IMR-90 (cell line): ENCODE data around the gene DYNLT2. TPM values are rescaled to one million over a fixed set of nuclear protein-coding genes. Genes with fewer than 3 reads are reported as not detected.

Source experiments
- ATAC-seq: fragments of 200-7000 bp; cut with Tn5 transposase; 2 replicates; pipeline ENCODE4 v1.9.1; 2020; ENCODE audit warnings: low read depth, mild to moderate bottlenecking, moderate library complexity
- BruUV-seq: library from RNA; stranded (reverse); fragments of 400-500 nt; replicated peaks from 2 replicates; lab custom pipeline; 2021; lab: Mats Ljungman, UMichigan
- CTCF ChIA-PET: fragments of 300-600 bp; formaldehyde crosslinking; extraction: SDS; loops from one replicate; lab custom pipeline; 2021; ENCODE audit warnings: antibody characterized with exemption; lab: Yijun Ruan, JAX
- POLR2A ChIA-PET: fragments of 300-600 bp; sonication (Branson Sonifier 250); formaldehyde crosslinking; loops from one replicate; lab custom pipeline; 2022; ENCODE audit warnings: antibody characterized with exemption; ENCODE audit not compliant: unreplicated experiment; lab: Charles Lee
- DNase-seq: peaks from one replicate; pipeline ENCODE4 v3.0.0; 2013
- H2AFZ ChIP-seq: replicated peaks from 2 replicates; pipeline ENCODE3; 2013; ENCODE audit warnings: low read length, mild to moderate bottlenecking; ENCODE audit not compliant: poor library complexity
- H2AK5ac ChIP-seq: 2 replicates; pipeline ENCODE4 v1.6.1; 2013; ENCODE audit warnings: low read depth, low read length, inconsistent platforms
- H2AK9ac ChIP-seq: replicated peaks from 2 replicates; pipeline ENCODE3; 2013; ENCODE audit warnings: mild to moderate bottlenecking, low read depth, low read length, moderate library complexity; ENCODE audit not compliant: poor library complexity
- H2BK120ac ChIP-seq: 2 replicates; pipeline ENCODE4 v1.6.1; 2013; ENCODE audit warnings: low read depth, low read length, inconsistent platforms
- H2BK15ac ChIP-seq: 3 replicates; pipeline ENCODE4 v1.6.1; 2013; ENCODE audit warnings: low read depth, low read length, inconsistent platforms
- H2BK20ac ChIP-seq: 2 replicates; pipeline ENCODE4 v1.6.1; 2013; ENCODE audit warnings: low read depth, mild to moderate bottlenecking, inconsistent platforms, low read length, moderate library complexity
- H2BK5ac ChIP-seq: 2 replicates; pipeline ENCODE4 v1.6.1; 2013; ENCODE audit warnings: mild to moderate bottlenecking, low read depth, low read length, inconsistent platforms; ENCODE audit not compliant: poor library complexity, severe bottlenecking
- H3K14ac ChIP-seq: replicated peaks from 2 replicates; pipeline ENCODE4 v1.6.1; 2013; ENCODE audit warnings: low read depth, low read length, inconsistent platforms
- H3K18ac ChIP-seq: 2 replicates; pipeline ENCODE4 v1.6.1; 2013; ENCODE audit warnings: low read depth, low read length, control low read depth
- H3K23ac ChIP-seq: 2 replicates; pipeline ENCODE4 v1.6.1; 2013; ENCODE audit warnings: low read depth, low read length, inconsistent platforms
- H3K27ac ChIP-seq: 2 replicates; pipeline ENCODE4 v1.5.1; 2013; ENCODE audit warnings: mild to moderate bottlenecking, control low read depth, low read length; ENCODE audit not compliant: insufficient read depth
- H3K27me3 ChIP-seq: 2 replicates; pipeline ENCODE4 v1.6.1; 2013; ENCODE audit warnings: low read length; ENCODE audit not compliant: control insufficient read depth, insufficient read depth
- H3K36me3 ChIP-seq: 2 replicates; pipeline ENCODE4 v1.6.1; 2013; ENCODE audit warnings: low read length, mixed read lengths; ENCODE audit not compliant: control insufficient read depth, insufficient read depth
- H3K4ac ChIP-seq: 2 replicates; pipeline ENCODE4 v1.6.1; 2013; ENCODE audit warnings: low read depth, low read length, inconsistent platforms
- H3K4me1 ChIP-seq: 2 replicates; pipeline ENCODE4 v1.6.1; 2013; ENCODE audit warnings: low read length, mixed read lengths; ENCODE audit not compliant: control insufficient read depth, insufficient read depth
- H3K4me2 ChIP-seq: 2 replicates; pipeline ENCODE4 v1.6.1; 2013; ENCODE audit warnings: low read depth, mild to moderate bottlenecking, control low read depth, low read length, moderate library complexity
- H3K4me3 ChIP-seq: 2 replicates; pipeline ENCODE4 v1.5.1; 2013; ENCODE audit warnings: low read depth, mild to moderate bottlenecking, control low read depth, low read length, moderate library complexity; ENCODE audit not compliant: insufficient read depth
- H3K56ac ChIP-seq: 2 replicates; pipeline ENCODE4 v1.6.1; 2013; ENCODE audit warnings: low read length, inconsistent platforms; ENCODE audit not compliant: insufficient read depth; ENCODE audit errors: extremely low read depth
- H3K79me1 ChIP-seq, 2 experiments: 2 replicates each; pipeline ENCODE4 v1.6.1; 2013; ENCODE audit warnings: low read length in 2 of 2, inconsistent platforms in 1 of 2, low read depth in 1 of 2
- H3K9ac ChIP-seq: 2 replicates; pipeline ENCODE4 v1.6.1; 2013; ENCODE audit warnings: low read depth, low read length, control low read depth
- H3K9me1 ChIP-seq: 2 replicates; pipeline ENCODE4 v1.6.1; 2013; ENCODE audit warnings: low read length, inconsistent platforms; ENCODE audit not compliant: insufficient read depth
- H3K9me3 ChIP-seq: 2 replicates; pipeline ENCODE4 v1.6.1; 2013; ENCODE audit warnings: low read length; ENCODE audit not compliant: control insufficient read depth, insufficient read depth
- H4K20me1 ChIP-seq: 2 replicates; pipeline ENCODE4 v1.6.1; 2013; ENCODE audit warnings: low read length, inconsistent platforms; ENCODE audit not compliant: insufficient read depth
- H4K5ac ChIP-seq: 2 replicates; pipeline ENCODE4 v1.6.1; 2013; ENCODE audit warnings: mild to moderate bottlenecking, low read depth, low read length, control low read depth
- H4K8ac ChIP-seq, 2 experiments: 2 replicates each; pipeline ENCODE4 v1.6.1; 2013; ENCODE audit warnings: low read depth in 2 of 2, low read length in 2 of 2, control low read depth in 1 of 2, inconsistent platforms in 1 of 2
- H4K91ac ChIP-seq: 2 replicates; pipeline ENCODE4 v1.6.1; 2013; ENCODE audit warnings: low read depth, low read length, inconsistent platforms; ENCODE audit not compliant: insufficient read depth
- BHLHE40 ChIP-seq: fragments of 150-350 bp; IDR thresholded peaks from 2 replicates; pipeline ENCODE4 v1.6.1; 2016; ENCODE audit warnings: mild to moderate bottlenecking, low read depth, low read length
- CEBPB ChIP-seq: IDR thresholded peaks from 2 replicates; pipeline ENCODE4 v1.6.1; 2012; ENCODE audit warnings: low read depth, low read length, improper control_type of control experiment
- CHD1 ChIP-seq: IDR thresholded peaks from 2 replicates; pipeline ENCODE4 v1.6.1; 2012; ENCODE audit warnings: low read depth, low read length, improper control_type of control experiment
- CTCF ChIP-seq: conservative IDR thresholded peaks from 2 replicates; pipeline ENCODE4 v1.5.1; 2012; ENCODE audit warnings: mild to moderate bottlenecking, low read depth, low read length, improper control_type of control experiment
- ELK1 ChIP-seq: fragments of 150-350 bp; IDR thresholded peaks from 2 replicates; pipeline ENCODE4 v1.6.1; 2016; ENCODE audit warnings: low read depth, mild to moderate bottlenecking, low read length, moderate library complexity, borderline replicate concordance
- FOS ChIP-seq: fragments of 150-350 bp; IDR thresholded peaks from 2 replicates; pipeline ENCODE4 v1.6.1; 2016; ENCODE audit warnings: low read depth, low read length
- MAFK ChIP-seq: IDR thresholded peaks from 2 replicates; pipeline ENCODE4 v1.6.1; 2012; ENCODE audit warnings: low read depth, low read length, improper control_type of control experiment
- MAZ ChIP-seq: IDR thresholded peaks from 2 replicates; pipeline ENCODE4 v1.6.1; 2012; ENCODE audit warnings: low read depth, mild to moderate bottlenecking, low read length, improper control_type of control experiment, moderate library complexity, borderline replicate concordance
- MXI1 ChIP-seq: IDR thresholded peaks from 2 replicates; pipeline ENCODE4 v1.6.1; 2012; ENCODE audit warnings: low read depth, mild to moderate bottlenecking, low read length, moderate library complexity, borderline replicate concordance
- NFE2L2 ChIP-seq: fragments of 150-350 bp; IDR thresholded peaks from 2 replicates; pipeline ENCODE4 v1.6.1; 2016; ENCODE audit warnings: low read depth, mild to moderate bottlenecking, low read length
- POLR2A ChIP-seq: IDR thresholded peaks from 2 replicates; pipeline ENCODE4 v1.6.1; 2012; ENCODE audit warnings: mild to moderate bottlenecking, low read depth, low read length
- RAD21 ChIP-seq: IDR thresholded peaks from 2 replicates; pipeline ENCODE4 v1.6.1; 2012; ENCODE audit warnings: low read length, improper control_type of control experiment
- RCOR1 ChIP-seq: IDR thresholded peaks from 2 replicates; pipeline ENCODE4 v1.6.1; 2012; ENCODE audit warnings: mild to moderate bottlenecking, low read length, improper control_type of control experiment; ENCODE audit not compliant: insufficient replicate concordance
- RFX5 ChIP-seq: IDR thresholded peaks from 2 replicates; pipeline ENCODE4 v1.8.0; 2012; ENCODE audit warnings: low read depth, mild to moderate bottlenecking, low read length, moderate library complexity
- SMC3 ChIP-seq: fragments of 150-350 bp; IDR thresholded peaks from 2 replicates; pipeline ENCODE4 v1.6.1; 2016; ENCODE audit warnings: low read depth, mild to moderate bottlenecking, antibody characterized with exemption, low read length, moderate library complexity
- WGBS, 2 experiments: methylation state at CpG; one replicate each; pipeline versions ENCODE4 v1.1.5 to v1.1.7; 2013; ENCODE audit warnings: missing lambda C conversion rate in 2 of 2; ENCODE audit not compliant: insufficient read length in 1 of 2; ENCODE audit errors: extremely low coverage in 2 of 2; 5-methylcytosine and 5-hydroxymethylcytosine counted together
- dilution Hi-C: fragments of 300-500 bp; cut with HindIII; formaldehyde crosslinking; loops from one replicate; pipeline ENCODE4 v1.14.3; 2018; ENCODE audit warnings: low sequenced_read_pairs; ENCODE audit not compliant: unreplicated experiment
- in situ Hi-C: fragments of 300-500 bp; cut with MboI; formaldehyde crosslinking; loops from 3 replicates; pipeline ENCODE4 v1.14.3; 2019; ENCODE audit warnings: low sequenced_read_pairs, inconsistent platforms, mixed read lengths
- intact Hi-C: fragments of 100-400 bp; cut with micrococcal nuclease; formaldehyde crosslinking; loops from 2 replicates; pipeline ENCODE4 v1.10.0; 2022
- polyA plus RNA-seq, 3 experiments: library from polyadenylated mRNA; depleted of rRNA; stranded (reverse); fragments of >200 nt; gene quantifications; 2 replicates each; pipeline ENCODE4 v1.2.3, GENCODE V29; 2012; ENCODE audit warnings: low replicate concordance in 1 of 3
- total RNA-seq: library from RNA; depleted of rRNA; stranded (reverse); fragments of >200 nt; gene quantifications from 2 replicates; pipeline ENCODE4 v1.2.3, GENCODE V29; 2012

Gene DYNLT2
- total and polyA plus RNA-seq, 2 of the 4 experiments (the other 2 are of a cell fraction): 0.36 to 0.44 TPM

- no peak overlapping the region for H3K4ac ChIP-seq
- H2AK9ac ChIP-seq: no peak overlapping the region
- no peak overlapping the region for H3K9ac ChIP-seq
- no peak overlapping the region for H2AFZ ChIP-seq
- in situ Hi-C loops: loop anchor here (10.0 kb wide), 2 partner anchors 506 to 716 kb away; partner anchors contain the start of gene FAM120B
- ChIA-PET CTCF (no interaction called here), POLR2A (no interaction called here)
- no peaks in the 10 kb centered on the region for H3K79me1 ChIP-seq
- no peaks in the 10 kb centered on the region for H3K9me1 ChIP-seq
- no peak overlapping the region for H2BK15ac ChIP-seq
- TF ChIP-seq CHD1 (no peak), RAD21 (no peak), POLR2A (no peak), CEBPB (no peak), NFE2L2 (no peak), FOS (no peak), RFX5 (no peak), ELK1 (no peak), MAFK (no peak), BHLHE40 (no peak), MAZ (no peak), MXI1 (no peak), CTCF (no peak), RCOR1 (no peak), SMC3 (no peak)
- no peak overlapping the region for H3K56ac ChIP-seq
- H3K36me3 ChIP-seq: no peaks in the 10 kb centered on the region
- no peak overlapping the region for H3K4me3 ChIP-seq
- no peak overlapping the region for H3K14ac ChIP-seq
- peaks cover 10% of the 10 kb centered on the region; the same call in 1 of the 2 replicates for H3K4me1 ChIP-seq
- intact Hi-C loops: no loop called here
- no peak overlapping the region for H3K23ac ChIP-seq
- no peak overlapping the region for H3K27ac ChIP-seq
- H4K5ac ChIP-seq: no peak overlapping the region
- DNase-seq: no peak
- no peak overlapping the region for H3K18ac ChIP-seq
- H4K91ac ChIP-seq: no peak overlapping the region
- dilution Hi-C loops: no loop called here
- no peak overlapping the region for H4K8ac ChIP-seq
- WGBS, 2 experiments: 86% methylated on average over 3 of the region's 10 CpGs; no CpG with 5 or more reads in 1 of the 2 experiments
- no peak overlapping the region for H2BK120ac ChIP-seq
- no peak overlapping the region for H2BK20ac ChIP-seq
- no peak overlapping the region for H3K4me2 ChIP-seq
- H2BK5ac ChIP-seq: no peak overlapping the region
- H2AK5ac ChIP-seq: no peak overlapping the region
- H4K20me1 ChIP-seq: no peaks in the 10 kb centered on the region
- H3K27me3 ChIP-seq: peaks cover 15% of the 10 kb centered on the region
- ATAC-seq: no peak
- no TSS peak for BruUV-seq
- H3K9me3 ChIP-seq: no peaks in the 10 kb centered on the region
These were observed 47.5 kb upstream of the DYNLT2 start for GRCh38 chr6:169798764-169799473.
